Right lobe of liver (tissue), 6 donors: ENCODE measurements around the gene GGA1. TPM values are rescaled to one million over a fixed set of nuclear protein-coding genes. Genes with fewer than 3 reads are reported as not detected.

Source experiments
- ATAC-seq, 4 donors: fragments of 200-7000 bp; cut with Tn5 transposase; one replicate each; pipeline ENCODE4 v1.9.1; 2020; ENCODE audit warnings: mild to moderate bottlenecking in 4 of 4, moderate library complexity in 4 of 4
- DNase-seq, 3 donors: peaks; one replicate each; pipeline ENCODE4 v3.0.0-alpha.2; 2020
- H3K27ac ChIP-seq, 3 donors: fragments of 200-600 bp; one replicate each; pipeline ENCODE4 v1.8.0; 2022
- H3K27me3 ChIP-seq, 2 donors: fragments of 200-600 bp; one replicate each; pipeline ENCODE4 v1.8.0; 2022
- H3K36me3 ChIP-seq, 4 donors: fragments of 200-600 bp; sonication (generic) in 1 of 4; one replicate each; pipeline versions ENCODE4 v1.5.1 to v1.8.0; 2017 to 2022; ENCODE audit warnings: control low read depth in 1 of 4
- H3K4me1 ChIP-seq, 4 donors: fragments of 200-600 bp; sonication (generic) in 1 of 4; one replicate each; pipeline versions ENCODE4 v1.5.1 to v1.8.0; 2017 to 2022; ENCODE audit warnings: control low read depth in 1 of 4
- H3K4me3 ChIP-seq, 3 donors: fragments of 200-600 bp; one replicate each; pipeline ENCODE4 v1.8.0; 2022
- H3K9me3 ChIP-seq, 4 donors: fragments of 200-600 bp; sonication (generic) in 1 of 4; one replicate each; pipeline versions ENCODE4 v1.5.1 to v1.8.0; 2017 to 2022; ENCODE audit warnings: control low read depth in 1 of 4
- CTCF ChIP-seq, 4 donors: fragments of 200-600 bp in 3 of 4; fragments of 450-650 bp in 1 of 4; IDR thresholded peaks; one replicate each; pipeline versions ENCODE4 v1.5.1 to v1.8.0; 2016 to 2022; ENCODE audit warnings: antibody characterized with exemption in 4 of 4, mild to moderate bottlenecking in 2 of 4
- POLR2A ChIP-seq: fragments of 450-650 bp; IDR thresholded peaks from one replicate; pipeline ENCODE4 v1.6.1; 2017; ENCODE audit warnings: antibody characterized with exemption, mild to moderate bottlenecking
- WGBS: methylation state at CpG from one replicate; pipeline ENCODE4 v1.1.6; 2018; ENCODE audit warnings: low coverage, low lambda C conversion rate; ENCODE audit not compliant: insufficient coverage; ENCODE audit errors: missing lambda C conversion rate; 5-methylcytosine and 5-hydroxymethylcytosine counted together
- intact Hi-C, 2 donors: fragments of 100-400 bp; cut with DNase I; formaldehyde crosslinking; loops; one replicate each; pipeline versions ENCODE4 v1.11.2 to v1.14.1; 2022
- total RNA-seq, 6 experiments: library from RNA; depleted of rRNA in 2 of 6; stranded (reverse); fragments of >200 nt in 2 of 6; fragmentation: NEBNext Ultra II Directional in 3 of 6; extraction: Animal tissue kit (Norgen Biotek cat#: 25700) in 3 of 6; gene quantifications; one replicate each; pipeline versions ENCODE4 v1.1.0 to v1.2.4, GENCODE V29; 2016 to 2023
- donor health status: DM: no; HTN: yes; CAD: no.
- donor health status: DM: no; HTN: no; CAD: no.
- donor health status: DM: no; HTN: no; CAD: no.
- donor health status: DM: no; HTN: yes; CAD: no.
- donor health status: DM: no; HTN: yes; CAD: no.

The GGA1 gene
- total RNA-seq, 6 experiments from 2014 or later = 18.4 to 27.3 (median 24.1) TPM

DNA sequence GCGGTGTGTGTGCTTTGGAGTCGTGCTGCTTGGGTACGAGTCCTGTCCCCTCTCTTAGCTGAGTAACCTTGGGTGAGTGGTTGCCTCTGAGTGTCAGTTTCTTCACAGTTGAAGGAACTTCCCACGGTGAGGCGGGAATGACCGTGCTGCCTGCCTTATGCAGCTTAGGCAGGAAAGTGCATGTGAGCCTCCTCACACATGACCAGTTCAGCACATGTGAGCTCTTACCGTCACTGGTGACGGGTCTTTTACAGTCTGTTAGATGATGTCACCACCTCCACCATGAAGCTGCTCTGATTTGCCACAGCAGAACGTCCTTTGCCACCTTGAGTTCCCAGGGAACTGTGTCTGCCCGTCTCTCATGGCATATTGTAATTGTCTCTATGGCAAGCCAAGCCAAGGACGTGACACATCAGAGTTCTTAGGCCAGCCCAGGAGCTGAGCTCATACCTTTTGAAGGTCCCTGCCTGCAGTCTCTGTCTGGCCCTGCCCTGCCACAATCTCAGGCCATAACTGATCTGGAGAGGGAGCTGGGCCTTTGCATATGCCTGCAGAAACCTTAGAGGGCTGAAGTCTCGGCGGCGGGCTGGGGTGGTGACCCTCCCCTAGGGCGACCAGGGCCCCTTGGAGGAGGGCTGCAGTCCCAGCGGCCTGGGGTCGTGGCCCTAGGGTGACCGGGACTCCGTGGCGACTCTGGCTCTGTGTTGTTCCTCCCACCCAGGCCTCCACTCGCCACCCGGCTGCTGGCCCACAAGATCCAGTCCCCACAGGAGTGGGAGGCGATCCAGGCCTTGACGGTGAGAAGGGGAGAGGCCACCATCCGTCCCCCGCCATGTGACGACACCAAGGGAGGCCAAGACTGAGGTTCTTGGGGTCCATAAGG is 7.8 kb downstream of the GGA1 start:
- Histone ChIP-seq H3K27ac (no peak overlapping the region), H3K9me3 (no peaks in the 10 kb centered on the region), H3K27me3 (no peaks in the 10 kb centered on the region), H3K36me3 (peaks cover 0 to 41% (median 6%) of the 10 kb centered on the region in 4 donors), H3K4me1 (peaks cover 0 to 2% (median 0%) of the 10 kb centered on the region in 4 donors), H3K4me3 (no peak overlapping the region)
- ATAC-seq = no peak
- no peak for DNase-seq
- intact Hi-C loops = no loop called here
- WGBS = 73% methylated on average over 7 of the region's 27 CpGs
- TF ChIP-seq CTCF (IDR thresholded peaks at IDR 0.05) (no peak), POLR2A (no peak)

DNA sequence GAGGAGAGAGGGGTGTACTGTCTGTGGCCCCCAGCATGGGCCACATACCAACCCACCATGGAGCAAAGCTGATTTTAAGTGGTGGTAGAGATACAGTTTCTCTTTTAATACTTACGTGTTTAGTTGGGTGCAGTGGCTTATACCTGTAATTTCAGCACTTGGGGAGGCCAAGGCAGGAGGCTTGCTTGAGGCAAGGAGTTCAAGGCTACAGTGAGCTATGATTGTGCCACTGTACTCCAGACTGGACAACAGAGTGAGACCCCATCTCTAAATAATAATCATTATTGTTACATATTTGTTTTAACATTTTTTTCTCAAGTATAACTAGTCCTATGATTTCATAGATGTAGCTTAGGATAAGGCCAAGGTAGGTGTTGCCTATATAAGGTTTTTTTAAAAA is 8.8 kb downstream of the GGA1 start:
- intact Hi-C loops = no loop called here
- no peaks in the 10 kb centered on the region for H3K4me1 ChIP-seq
- no peaks in the 10 kb centered on the region for H3K27me3 ChIP-seq
- DNase-seq (no peak), ATAC-seq (no peak)
- H3K9me3 ChIP-seq = no peaks in the 10 kb centered on the region
- peaks cover 0 to 47% (median 8%) of the 10 kb centered on the region in 4 donors for H3K36me3 ChIP-seq
- no peak overlapping the region for H3K27ac ChIP-seq
- H3K4me3 ChIP-seq = no peak overlapping the region
- whole genome bisulfite sequencing = 86% methylated on average over 1 of the region's 1 CpG
- TF ChIP-seq CTCF (IDR thresholded peaks at IDR 0.05) (no peak), POLR2A (no peak)

DNA sequence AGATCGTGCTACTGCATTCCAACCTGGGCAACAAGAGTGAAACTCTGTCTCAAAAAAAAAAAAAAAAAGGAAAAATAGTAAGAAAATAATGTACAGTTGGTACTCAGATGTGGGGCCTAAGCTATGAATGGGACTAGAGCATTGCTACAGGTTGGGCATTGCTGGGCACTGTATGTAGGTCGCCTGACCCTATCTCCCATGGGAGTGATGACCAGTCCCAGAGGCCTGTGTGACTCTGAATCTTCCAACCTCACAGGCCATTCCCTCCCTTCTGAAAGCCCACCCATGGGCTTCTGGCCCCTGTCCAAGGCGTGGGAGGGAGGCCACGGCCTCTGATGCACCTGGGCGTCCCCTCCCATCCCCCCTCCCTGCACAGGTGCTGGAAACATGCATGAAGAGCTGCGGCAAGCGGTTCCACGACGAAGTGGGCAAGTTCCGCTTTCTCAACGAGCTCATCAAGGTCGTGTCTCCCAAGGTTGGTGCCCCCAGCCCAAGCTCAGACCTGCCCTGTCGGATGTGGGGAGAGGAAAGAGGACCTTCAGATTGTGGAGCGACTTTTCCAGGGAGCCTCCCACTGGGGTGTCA is 9.5 kb downstream of the GGA1 start:
- Histone ChIP-seq H3K4me3 (no peak overlapping the region), H3K4me1 (no peaks in the 10 kb centered on the region), H3K27me3 (no peaks in the 10 kb centered on the region), H3K36me3 (peaks cover 0 to 47% (median 8%) of the 10 kb centered on the region in 4 donors), H3K27ac (no peak overlapping the region), H3K9me3 (no peaks in the 10 kb centered on the region)
- intact Hi-C loops = no loop called here
- WGBS = 100% methylated on average over 2 of the region's 14 CpGs
- no peak for ATAC-seq
- TF ChIP-seq POLR2A (no peak), CTCF (IDR thresholded peaks at IDR 0.05) (no peak)
- DNase-seq = no peak

DNA sequence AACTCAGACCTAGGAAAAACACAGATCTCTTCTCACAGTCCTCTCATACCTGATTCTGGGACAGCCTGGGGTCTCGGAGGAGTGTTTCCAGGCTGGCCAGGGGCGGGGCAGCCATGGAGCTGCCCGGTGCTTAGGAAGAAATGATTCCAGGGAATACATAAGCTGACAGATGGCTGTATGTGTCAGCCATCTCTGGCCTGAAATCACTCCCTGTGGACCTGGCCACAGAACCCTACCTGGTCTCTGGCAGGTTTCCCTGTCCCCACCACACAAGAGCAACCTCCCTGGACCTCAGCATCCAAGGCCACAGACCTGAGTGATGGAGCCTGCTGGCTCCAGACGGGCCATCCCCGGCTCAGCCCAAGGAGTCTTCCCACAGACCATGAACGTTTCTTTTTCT is 10.0 kb downstream of the GGA1 start:
- Histone ChIP-seq H3K9me3 (no peaks in the 10 kb centered on the region), H3K4me3 (no peak overlapping the region), H3K36me3 (peaks cover 0 to 47% (median 8%) of the 10 kb centered on the region in 4 donors), H3K27ac (no peak overlapping the region), H3K4me1 (peaks cover 0 to 3% (median under 1%) of the 10 kb centered on the region in 4 donors), H3K27me3 (no peaks in the 10 kb centered on the region)
- intact Hi-C loops = no loop called here
- TF ChIP-seq CTCF (IDR thresholded peaks at IDR 0.05) (no peak), POLR2A (no peak)
- DNase-seq (no peak), ATAC-seq (no peak)
- WGBS = 50% methylated on average over 1 of the region's 6 CpGs
